Measurements from ENCODE around the gene RAB4A.
A peak's percentile ranks its signal among the peaks of the same experiment; 100 is the strongest.

The RAB4A gene

DNA sequence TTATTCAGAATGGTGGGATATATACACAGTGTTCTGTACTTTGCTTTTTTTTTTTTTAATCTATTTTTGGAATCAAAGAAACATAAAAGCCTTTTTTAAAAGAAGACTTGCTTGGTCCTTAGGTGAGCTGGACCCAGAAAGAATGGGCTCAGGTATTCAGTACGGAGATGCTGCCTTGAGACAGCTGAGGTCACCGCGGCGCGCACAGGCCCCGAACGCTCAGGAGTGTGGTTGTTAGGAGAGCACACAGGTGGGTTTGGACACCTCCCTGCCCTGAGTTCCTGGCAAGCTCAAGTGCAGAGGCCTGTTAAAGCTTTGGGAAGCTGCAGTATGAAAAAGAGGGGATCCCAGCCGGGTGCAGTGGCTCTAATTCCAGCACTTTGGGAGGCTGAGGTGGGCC is 31.8 kb downstream of the RAB4A start:
- DNase-seq (ENCODE audit: extremely low spot score): no peak
- POLR2A ChIA-PET: no interaction called here
- CTCF ChIA-PET: no interaction called here
- no peak for TF ChIP-seq NFRKB (IDR thresholded peaks at IDR 0.05)
- TF ChIP-seq CTBP1 (IDR thresholded peaks at IDR 0.05; ENCODE audit: borderline replicate concordance): no peak
- no peak for TF ChIP-seq FOXK2 (IDR thresholded peaks at IDR 0.05)
- no peak for TF ChIP-seq L3MBTL2 (conservative IDR thresholded peaks at IDR 0.05)
- TF ChIP-seq ZNF384 (IDR thresholded peaks at IDR 0.05): no peak

DNA sequence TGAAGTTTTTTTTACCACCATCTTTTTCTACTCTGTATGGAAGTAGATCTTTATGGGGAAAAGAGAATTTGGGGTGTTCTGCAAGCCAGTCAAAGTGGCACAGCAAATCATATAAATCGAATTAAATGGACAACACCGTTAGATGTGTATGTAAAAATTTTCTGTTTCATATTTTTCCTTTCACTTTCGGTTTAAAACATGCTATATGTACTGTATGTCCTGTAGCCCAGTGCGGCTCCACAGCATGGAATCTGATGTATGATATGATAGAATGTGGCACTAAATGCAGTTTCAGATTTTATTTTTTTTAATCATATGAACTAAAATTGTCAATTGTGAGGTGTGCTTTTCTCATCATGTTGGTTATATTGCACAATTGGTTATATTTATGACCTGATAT is 32.9 kb downstream of the RAB4A start:
- ChIA-PET POLR2A (no interaction called here), CTCF (no interaction called here)
- DNase-seq (ENCODE audit: extremely low spot score): no peak
- no peak for TF ChIP-seq ZNF384 (IDR thresholded peaks at IDR 0.05)
- no peak for TF ChIP-seq TARDBP (IDR thresholded peaks at IDR 0.05)
- TF ChIP-seq, protein P1, sequence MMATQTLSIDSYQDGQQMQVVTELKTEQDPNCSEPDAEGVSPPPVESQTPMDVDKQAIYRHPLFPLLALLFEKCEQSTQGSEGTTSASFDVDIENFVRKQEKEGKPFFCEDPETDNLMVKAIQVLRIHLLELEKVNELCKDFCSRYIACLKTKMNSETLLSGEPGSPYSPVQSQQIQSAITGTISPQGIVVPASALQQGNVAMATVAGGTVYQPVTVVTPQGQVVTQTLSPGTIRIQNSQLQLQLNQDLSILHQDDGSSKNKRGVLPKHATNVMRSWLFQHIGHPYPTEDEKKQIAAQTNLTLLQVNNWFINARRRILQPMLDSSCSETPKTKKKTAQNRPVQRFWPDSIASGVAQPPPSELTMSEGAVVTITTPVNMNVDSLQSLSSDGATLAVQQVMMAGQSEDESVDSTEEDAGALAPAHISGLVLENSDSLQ (IDR thresholded peaks at IDR 0.05): no peak
- no peak for TF ChIP-seq LEF1 (IDR thresholded peaks at IDR 0.05; ENCODE audit: borderline replicate concordance)
- no peak for TF ChIP-seq ARNT (IDR thresholded peaks at IDR 0.05)
- no peak for TF ChIP-seq NFRKB (IDR thresholded peaks at IDR 0.05)
- no peak for TF ChIP-seq L3MBTL2 (conservative IDR thresholded peaks at IDR 0.05)
- TF ChIP-seq SP1 (IDR thresholded peaks at IDR 0.05): no peak
- no peak for TF ChIP-seq BHLHE40 (IDR thresholded peaks at IDR 0.05; ENCODE audit: borderline replicate concordance)
- no peak for TF ChIP-seq FOXM1 (IDR thresholded peaks at IDR 0.05; ENCODE audit: borderline replicate concordance)
- TF ChIP-seq ELF4 (IDR thresholded peaks at IDR 0.05): no peak
- no peak for TF ChIP-seq HDGF (IDR thresholded peaks at IDR 0.05; ENCODE audit: borderline replicate concordance)
- TF ChIP-seq CTBP1 (IDR thresholded peaks at IDR 0.05; ENCODE audit: borderline replicate concordance): no peak
- TF ChIP-seq FOXK2 (IDR thresholded peaks at IDR 0.05): no peak
- TF ChIP-seq SUZ12 (IDR thresholded peaks at IDR 0.05): no peak
- no peak for TF ChIP-seq FOXA1 (IDR thresholded peaks at IDR 0.05)

DNA sequence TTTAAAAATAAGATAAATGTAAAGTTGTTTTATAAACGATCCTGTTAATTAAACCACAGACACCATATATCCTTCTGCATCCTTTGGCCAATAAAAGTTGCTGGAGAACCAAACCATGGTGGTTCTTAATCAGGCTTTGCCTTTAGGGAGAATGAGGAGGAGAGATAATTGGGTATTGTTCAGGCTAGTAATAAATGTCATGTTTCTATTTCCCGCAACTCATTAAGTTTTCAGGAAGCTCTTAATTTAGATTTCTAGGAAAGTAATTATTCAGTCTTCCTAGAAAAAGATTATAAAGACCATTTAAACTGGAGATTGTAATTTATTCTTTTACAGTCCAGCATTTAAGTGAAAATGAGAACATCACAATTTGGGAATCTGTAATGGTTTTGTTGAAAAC is 34.5 kb downstream of the RAB4A start:
- CTCF ChIA-PET: no interaction called here
- TF ChIP-seq CTBP1 (IDR thresholded peaks at IDR 0.05; ENCODE audit: borderline replicate concordance) (no peak), L3MBTL2 (conservative IDR thresholded peaks at IDR 0.05) (no peak), FOXA1 (IDR thresholded peaks at IDR 0.05) (no peak), NFRKB (IDR thresholded peaks at IDR 0.05) (no peak), LEF1 (IDR thresholded peaks at IDR 0.05; ENCODE audit: borderline replicate concordance) (no peak), ELF4 (IDR thresholded peaks at IDR 0.05) (no peak), BHLHE40 (IDR thresholded peaks at IDR 0.05; ENCODE audit: borderline replicate concordance) (no peak), ZNF384 (IDR thresholded peaks at IDR 0.05) (no peak), ARNT (IDR thresholded peaks at IDR 0.05) (no peak), FOXM1 (IDR thresholded peaks at IDR 0.05; ENCODE audit: borderline replicate concordance) (no peak), SP1 (IDR thresholded peaks at IDR 0.05) (no peak), TARDBP (IDR thresholded peaks at IDR 0.05) (no peak), FOXK2 (IDR thresholded peaks at IDR 0.05) (no peak), HDGF (IDR thresholded peaks at IDR 0.05; ENCODE audit: borderline replicate concordance) (no peak)
- TF ChIP-seq, protein P1 (IDR thresholded peaks at IDR 0.05): no peak
- DNase-seq (ENCODE audit: extremely low spot score): no peak
- POLR2A ChIA-PET: no interaction called here

DNA sequence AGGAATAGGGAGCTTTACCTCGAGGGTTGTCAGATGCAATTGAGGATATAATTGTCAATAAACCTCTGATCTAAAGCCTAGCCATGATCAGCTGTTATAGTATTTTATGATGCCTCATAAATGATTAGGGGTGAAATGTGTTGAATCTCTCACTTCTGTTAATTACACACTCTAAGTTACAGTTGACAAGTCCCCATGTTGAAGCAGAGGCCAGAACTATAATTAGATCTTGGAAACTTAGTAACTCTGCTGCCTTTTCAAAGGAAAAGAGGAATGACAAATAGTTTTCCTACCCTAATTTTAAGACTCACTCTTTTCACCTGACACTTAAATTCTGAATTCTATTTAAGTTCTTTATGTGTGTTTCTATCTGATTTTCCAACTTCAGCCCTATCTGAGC is 38.2 kb downstream of the RAB4A start:
- ChIA-PET POLR2A (interaction anchor here (0.6 kb wide), 1 partner anchor 199 kb away, joined by 3 read pairs; the partner anchor contains the start of gene NUP133), CTCF (interaction anchor here (1.0 kb wide), 1 partner anchor 10 kb away, joined by 3 read pairs; no protein-coding TSS in a partner anchor)
- no peak for DNase-seq (ENCODE audit: extremely low spot score)
- TF ChIP-seq FOXK2 (IDR thresholded peaks at IDR 0.05) (no peak), HDGF (IDR thresholded peaks at IDR 0.05; ENCODE audit: borderline replicate concordance) (no peak), LEF1 (IDR thresholded peaks at IDR 0.05; ENCODE audit: borderline replicate concordance) (no peak)

DNA sequence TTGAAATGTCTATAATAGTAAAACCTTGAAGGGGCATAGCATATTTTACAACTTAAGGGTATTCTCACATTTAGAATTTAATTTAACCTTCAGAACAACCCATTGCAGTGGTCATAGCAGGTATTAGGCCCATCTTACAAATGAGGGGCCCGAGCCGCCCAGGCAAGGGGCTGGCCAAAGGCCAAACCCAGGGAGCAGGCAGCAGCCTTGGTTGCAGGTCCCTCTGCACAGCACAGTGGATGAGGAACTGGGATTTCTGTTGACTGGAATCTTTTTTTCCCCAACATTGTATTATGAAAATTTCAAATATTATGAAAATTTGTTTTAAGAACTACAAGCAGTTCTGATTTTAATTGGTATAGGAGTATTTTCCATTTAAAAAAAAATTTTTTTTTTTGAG is 38.8 kb downstream of the RAB4A start:
- POLR2A ChIA-PET: no interaction called here
- no peak for DNase-seq (ENCODE audit: extremely low spot score)
- CTCF ChIA-PET: interaction anchor here (0.6 kb wide), 1 partner anchor 55 kb away, joined by 3 read pairs; no protein-coding TSS in a partner anchor
- TF ChIP-seq ELF4 (IDR thresholded peaks at IDR 0.05): no peak

DNA sequence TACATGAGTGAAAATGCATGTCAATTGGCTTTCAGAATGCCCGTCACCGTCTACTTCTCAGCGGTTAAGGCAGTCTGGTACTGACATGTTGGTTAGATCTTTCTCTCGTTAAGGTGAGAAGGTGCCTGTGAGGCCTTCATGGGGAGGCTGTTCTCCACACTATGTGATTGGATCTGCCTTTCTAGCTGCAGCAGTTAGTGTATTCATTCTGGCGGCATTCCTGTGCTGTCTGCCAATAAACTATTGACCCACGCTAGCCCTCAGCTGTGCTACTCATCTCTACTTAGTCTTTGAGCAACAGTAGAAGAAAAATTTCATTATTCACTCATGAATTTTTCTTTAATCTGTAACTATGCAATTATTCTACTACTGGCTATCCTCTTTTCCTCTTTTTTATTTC is 39.9 kb downstream of the RAB4A start:
- no peak for DNase-seq (ENCODE audit: extremely low spot score)
- no peak for TF ChIP-seq FOXM1 (IDR thresholded peaks at IDR 0.05; ENCODE audit: borderline replicate concordance)
- no peak for TF ChIP-seq ELF4 (IDR thresholded peaks at IDR 0.05)
- TF ChIP-seq FOXA1 (IDR thresholded peaks at IDR 0.05): no peak
- no peak for TF ChIP-seq BHLHE40 (IDR thresholded peaks at IDR 0.05; ENCODE audit: borderline replicate concordance)
- TF ChIP-seq CTBP1 (IDR thresholded peaks at IDR 0.05; ENCODE audit: borderline replicate concordance): no peak
- CTCF ChIA-PET: interaction anchor here (1.3 kb wide), 1 partner anchor 53 kb away, joined by 4 read pairs; no protein-coding TSS in a partner anchor
- POLR2A ChIA-PET: no interaction called here

DNA sequence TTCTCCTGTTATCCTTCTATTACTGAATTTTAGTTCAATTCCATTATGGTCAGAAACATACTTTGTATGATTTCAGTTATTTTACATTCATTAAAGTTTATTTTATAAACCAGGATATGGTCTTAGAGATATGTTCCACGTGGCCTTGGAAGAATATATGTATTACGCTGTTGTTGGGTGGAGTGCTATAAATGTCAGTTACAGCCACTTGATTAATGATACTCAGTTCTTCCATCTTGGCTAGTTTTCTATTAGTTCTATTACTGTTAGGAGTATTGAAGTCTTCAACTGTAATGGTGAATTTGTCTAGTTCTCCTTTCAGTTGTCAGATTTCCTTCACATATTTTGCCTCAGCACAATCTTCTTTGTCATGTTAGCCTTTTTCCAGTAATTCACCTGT is 45.3 kb downstream of the RAB4A start:
- TF ChIP-seq, protein P1 (IDR thresholded peaks at IDR 0.05): peak; percentile 83
- TF ChIP-seq FOXM1 (IDR thresholded peaks at IDR 0.05; ENCODE audit: borderline replicate concordance): no peak
- ChIA-PET POLR2A (no interaction called here), CTCF (no interaction called here)
- no peak for DNase-seq (ENCODE audit: extremely low spot score)

Measured in HEK293T (cell line).